HUES48 (cell line): Measurements from ENCODE around the gene CLASP1.

Source experiments
- H3K27ac ChIP-seq: one replicate; pipeline ENCODE4 v1.7.0; 2013; ENCODE audit warnings: low read depth, low read length, inconsistent platforms
- H3K27me3 ChIP-seq: 2 replicates; pipeline ENCODE4 v1.6.1; 2013; ENCODE audit warnings: mild to moderate bottlenecking, low read length; ENCODE audit not compliant: control insufficient read depth, insufficient read depth
- H3K36me3 ChIP-seq: 2 replicates; pipeline ENCODE4 v1.6.1; 2013; ENCODE audit warnings: low read length; ENCODE audit not compliant: control insufficient read depth, insufficient read depth
- H3K4me1 ChIP-seq: 2 replicates; pipeline ENCODE4 v1.6.1; 2013; ENCODE audit warnings: mild to moderate bottlenecking, low read length; ENCODE audit not compliant: control insufficient read depth, insufficient read depth
- H3K4me3 ChIP-seq: 2 replicates; pipeline ENCODE4 v1.5.1; 2013; ENCODE audit warnings: mild to moderate bottlenecking, low read depth, low read length
- H3K9ac ChIP-seq: 2 replicates; pipeline ENCODE4 v1.6.1; 2013; ENCODE audit warnings: mild to moderate bottlenecking, low read depth, low read length, moderate library complexity
- H3K9me3 ChIP-seq: 2 replicates; pipeline ENCODE4 v1.6.1; 2013; ENCODE audit warnings: low read length; ENCODE audit not compliant: control insufficient read depth, insufficient read depth

CLASP1 gene

GRCh38 chr2:121417826-121418225 lies 231.4 kb downstream of the CLASP1 start:
- Histone ChIP-seq H3K27ac (no peak overlapping the region), H3K36me3 (peaks cover 33% of the 10 kb centered on the region), H3K27me3 (no peaks in the 10 kb centered on the region)

GRCh38 chr2:121415727-121416126 lies 233.5 kb downstream of the CLASP1 start:
- no peak overlapping the region for H3K9ac ChIP-seq
- H3K4me1 ChIP-seq: peaks cover 11% of the 10 kb centered on the region; the same call in 1 of the 2 replicates
- H3K9me3 ChIP-seq: no peaks in the 10 kb centered on the region
- no peaks in the 10 kb centered on the region for H3K27me3 ChIP-seq
- H3K36me3 ChIP-seq: peaks cover 27% of the 10 kb centered on the region
- no peak overlapping the region for H3K4me3 ChIP-seq
- no peak overlapping the region for H3K27ac ChIP-seq

More at GRCh38 chr2:121417826-121418225, 231.4 kb downstream of the CLASP1 start:
- H3K4me1 ChIP-seq: no peaks in the 10 kb centered on the region
- H3K9ac ChIP-seq: no peak overlapping the region
- no peak overlapping the region for H3K4me3 ChIP-seq
- H3K9me3 ChIP-seq: no peaks in the 10 kb centered on the region

- Histone ChIP-seq H3K36me3 (peaks cover 42% of the 10 kb centered on the region), H3K9ac (no peak overlapping the region), H3K27ac (no peak overlapping the region), H3K9me3 (no peaks in the 10 kb centered on the region), H3K4me3 (no peak overlapping the region), H3K27me3 (no peaks in the 10 kb centered on the region), H3K4me1 (peaks cover 13% of the 10 kb centered on the region; the same call in 1 of the 2 replicates)
Measured at GRCh38 chr2:121412349-121412748, 236.9 kb downstream of the CLASP1 start.

GRCh38 chr2:121409966-121410365 lies 239.3 kb downstream of the CLASP1 start:
- H3K36me3 ChIP-seq: peaks cover 54% of the 10 kb centered on the region

GRCh38 chr2:121409388-121409787 lies 239.9 kb downstream of the CLASP1 start:
- H3K4me1 ChIP-seq: peaks cover 13% of the 10 kb centered on the region; the same call in 1 of the 2 replicates
- no peak overlapping the region for H3K27ac ChIP-seq
- peaks cover 55% of the 10 kb centered on the region for H3K36me3 ChIP-seq
- H3K27me3 ChIP-seq: no peaks in the 10 kb centered on the region
- H3K9me3 ChIP-seq: no peaks in the 10 kb centered on the region
- H3K9ac ChIP-seq: no peak overlapping the region
- no peak overlapping the region for H3K4me3 ChIP-seq

More at GRCh38 chr2:121409966-121410365, 239.3 kb downstream of the CLASP1 start:
- Histone ChIP-seq H3K9ac (no peak overlapping the region), H3K27me3 (no peaks in the 10 kb centered on the region), H3K27ac (no peak overlapping the region), H3K9me3 (no peaks in the 10 kb centered on the region), H3K4me3 (no peak overlapping the region), H3K4me1 (peaks cover 13% of the 10 kb centered on the region; the same call in 1 of the 2 replicates)

GRCh38 chr2:121408641-121409040 lies 240.6 kb downstream of the CLASP1 start:
- Histone ChIP-seq H3K4me1 (peaks cover 13% of the 10 kb centered on the region; the same call in 1 of the 2 replicates), H3K27me3 (no peaks in the 10 kb centered on the region), H3K36me3 (peaks cover 62% of the 10 kb centered on the region), H3K27ac (no peak overlapping the region), H3K4me3 (no peak overlapping the region), H3K9ac (no peak overlapping the region), H3K9me3 (no peaks in the 10 kb centered on the region)

- no peak overlapping the region for H3K27ac ChIP-seq
- no peaks in the 10 kb centered on the region for H3K9me3 ChIP-seq
- no peak overlapping the region for H3K9ac ChIP-seq
- H3K4me1 ChIP-seq: no peaks in the 10 kb centered on the region
- no peak overlapping the region for H3K4me3 ChIP-seq
- no peaks in the 10 kb centered on the region for H3K27me3 ChIP-seq
- H3K36me3 ChIP-seq: peaks cover 82% of the 10 kb centered on the region
Measured at GRCh38 chr2:121405233-121405632, 244.0 kb downstream of the CLASP1 start.

- peaks cover 79% of the 10 kb centered on the region for H3K36me3 ChIP-seq
Measured at GRCh38 chr2:121400201-121400600, 249.1 kb downstream of the CLASP1 start.

GRCh38 chr2:121398853-121399252 lies 250.4 kb downstream of the CLASP1 start:
- H3K9ac ChIP-seq: no peak overlapping the region
- H3K4me3 ChIP-seq: no peak overlapping the region
- H3K27ac ChIP-seq: no peak overlapping the region
- no peaks in the 10 kb centered on the region for H3K4me1 ChIP-seq
- H3K36me3 ChIP-seq: peaks cover 83% of the 10 kb centered on the region
- no peaks in the 10 kb centered on the region for H3K27me3 ChIP-seq
- no peaks in the 10 kb centered on the region for H3K9me3 ChIP-seq

More at GRCh38 chr2:121400201-121400600, 249.1 kb downstream of the CLASP1 start:
- Histone ChIP-seq H3K27me3 (no peaks in the 10 kb centered on the region), H3K9me3 (no peaks in the 10 kb centered on the region), H3K4me1 (no peaks in the 10 kb centered on the region), H3K27ac (no peak overlapping the region), H3K9ac (no peak overlapping the region), H3K4me3 (no peak overlapping the region)

GRCh38 chr2:121390082-121390692 lies 259.1 kb downstream of the CLASP1 start:
- no peaks in the 10 kb centered on the region for H3K27me3 ChIP-seq
- peaks cover 43% of the 10 kb centered on the region for H3K36me3 ChIP-seq
- no peaks in the 10 kb centered on the region for H3K4me1 ChIP-seq
- no peak overlapping the region for H3K27ac ChIP-seq
- H3K4me3 ChIP-seq: no peak overlapping the region
- H3K9ac ChIP-seq: no peak overlapping the region
- no peaks in the 10 kb centered on the region for H3K9me3 ChIP-seq

- H3K4me1 ChIP-seq: no peaks in the 10 kb centered on the region
Measured at GRCh38 chr2:121388371-121388770, 260.9 kb downstream of the CLASP1 start.

More at GRCh38 chr2:121388371-121388770, 260.9 kb downstream of the CLASP1 start:
- Histone ChIP-seq H3K9ac (no peak overlapping the region), H3K36me3 (peaks cover 38% of the 10 kb centered on the region), H3K27me3 (no peaks in the 10 kb centered on the region), H3K9me3 (no peaks in the 10 kb centered on the region), H3K27ac (no peak overlapping the region), H3K4me3 (no peak overlapping the region)
